ENCODE measurements around the gene UCN3.
"Not testable (repeated sequence)": the region's sequence is repeated elsewhere in the genome, so short reads cannot be mapped to it uniquely, and the experiment has no call there.

UCN3 gene

GRCh38 chr10:5402798-5403197 lies 38.0 kb downstream of the UCN3 start:
- Histone ChIP-seq H3K27me3 (ENCODE audit: control insufficient read depth, insufficient read depth, low read length, poor library complexity, severe bottlenecking) (no peaks in the 10 kb centered on the region), H3K27ac (ENCODE audit: insufficient read depth, low read depth, low read length, poor library complexity, severe bottlenecking) (no peak overlapping the region), H3K4me1 (ENCODE audit: control insufficient read depth, insufficient read depth, low read length) (no peaks in the 10 kb centered on the region), H3K4me3 (ENCODE audit: insufficient read depth, low read depth, low read length) (no peak overlapping the region), H3K9me3 (ENCODE audit: control insufficient read depth, low read length) (no peaks in the 10 kb centered on the region), H3K36me3 (ENCODE audit: control insufficient read depth, insufficient read depth, low read length) (no peaks in the 10 kb centered on the region)
- 88 to 93% methylated on average over 3 of the region's 3 CpGs for WGBS, 2 experiments

DNA sequence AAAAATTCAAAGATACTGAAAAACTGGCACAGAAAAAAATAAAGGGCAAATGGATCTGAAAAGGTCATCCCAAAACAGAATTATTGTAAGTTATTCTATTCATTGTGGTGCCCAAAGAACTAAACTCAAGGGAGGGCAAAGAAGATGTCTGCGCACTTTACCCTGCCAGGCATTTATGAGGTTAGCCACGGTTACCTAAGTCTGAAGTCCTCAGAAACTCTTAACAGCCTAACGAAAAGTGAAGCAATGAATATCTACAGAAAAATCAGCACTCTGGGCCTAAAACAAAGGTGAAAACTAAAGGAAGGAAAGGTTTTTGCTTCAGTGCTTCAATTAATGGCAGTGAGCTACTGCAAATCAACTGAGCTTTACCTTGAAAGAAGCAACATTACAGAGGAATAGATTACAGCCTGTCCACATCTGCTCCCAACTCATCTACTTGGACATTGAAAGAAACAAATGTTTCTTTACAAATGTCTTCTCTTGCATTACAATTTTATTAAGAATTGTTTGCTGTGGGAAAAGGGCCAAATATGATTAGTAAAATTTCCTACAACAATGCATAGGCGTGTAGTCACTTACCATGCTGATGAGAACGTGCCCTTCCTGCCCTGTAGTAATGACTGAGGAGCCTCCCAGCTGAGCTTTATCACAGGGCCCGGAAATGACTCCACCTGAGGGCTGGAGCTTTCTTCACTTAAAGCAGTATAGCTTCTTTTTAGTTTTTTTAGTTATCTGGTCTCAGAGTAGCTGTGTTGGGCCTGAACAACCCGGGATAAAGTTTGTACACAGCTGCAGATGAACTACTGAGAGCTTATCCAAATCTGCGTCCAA lies 39.7 kb downstream of the UCN3 start, which contains the start of gene TUBAL3:
TUBAL3 (minus strand) TSS at position 621 of the 834 bp plus-strand sequence; CDS start at position 585, 36 bp downstream.
- H3K27me3 ChIP-seq (ENCODE audit: control insufficient read depth, insufficient read depth, low read length, poor library complexity, severe bottlenecking) = no peaks in the 10 kb centered on the region
- H3K36me3 ChIP-seq (ENCODE audit: control insufficient read depth, insufficient read depth, low read length) = no peaks in the 10 kb centered on the region
- WGBS, 2 experiments = 87 to 88% methylated on average over 8 of the region's 8 CpGs
- no peak within 1 kb of the TSS for H3K27ac ChIP-seq (ENCODE audit: insufficient read depth, low read depth, low read length, poor library complexity, severe bottlenecking)
- H3K4me3 ChIP-seq (ENCODE audit: insufficient read depth, low read depth, low read length) = no peak within 1 kb of the TSS
- H3K4me1 ChIP-seq (ENCODE audit: control insufficient read depth, insufficient read depth, low read length) = no peaks in the 10 kb centered on the region
- H3K9me3 ChIP-seq (ENCODE audit: control insufficient read depth, low read length) = no peaks in the 10 kb centered on the region

GRCh38 chr10:5406918-5407317 lies 42.2 kb downstream of the UCN3 start:
- WGBS, 2 experiments = 73 to 80% methylated on average over 1 of the region's 1 CpG

DNA sequence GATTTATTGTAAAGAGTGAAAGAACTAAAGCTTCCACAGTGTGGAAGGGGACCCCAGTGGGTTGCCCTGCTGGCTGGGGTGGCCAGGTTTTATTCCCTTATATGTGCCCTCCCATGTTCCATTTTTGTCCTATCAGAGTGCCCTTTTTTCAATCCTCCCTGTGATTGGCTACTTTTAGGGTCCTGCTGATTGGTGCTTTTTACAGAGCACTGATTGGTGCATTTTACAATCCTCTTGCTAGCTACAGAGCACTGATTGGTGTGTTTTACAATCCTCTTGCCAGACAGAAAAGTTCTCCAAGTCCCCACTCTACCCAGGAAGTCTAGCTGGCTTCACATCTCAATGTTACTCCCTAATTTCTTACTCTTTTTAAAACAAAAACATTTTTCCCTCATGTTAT lies 46.0 kb downstream of the UCN3 start:
- H3K4me1 ChIP-seq (ENCODE audit: control insufficient read depth, insufficient read depth, low read length); H3K27me3 ChIP-seq (ENCODE audit: control insufficient read depth, insufficient read depth, low read length, poor library complexity, severe bottlenecking); H3K36me3 ChIP-seq (ENCODE audit: control insufficient read depth, insufficient read depth, low read length); H3K4me3 ChIP-seq (ENCODE audit: insufficient read depth, low read depth, low read length); H3K9me3 ChIP-seq (ENCODE audit: control insufficient read depth, low read length); H3K27ac ChIP-seq (ENCODE audit: insufficient read depth, low read depth, low read length, poor library complexity, severe bottlenecking): not testable (repeated sequence)

More at GRCh38 chr10:5406918-5407317, 42.2 kb downstream of the UCN3 start:
- no peaks in the 10 kb centered on the region for H3K4me1 ChIP-seq (ENCODE audit: control insufficient read depth, insufficient read depth, low read length)
- H3K4me3 ChIP-seq (ENCODE audit: insufficient read depth, low read depth, low read length) = no peak overlapping the region
- H3K36me3 ChIP-seq (ENCODE audit: control insufficient read depth, insufficient read depth, low read length) = no peaks in the 10 kb centered on the region
- H3K27ac ChIP-seq (ENCODE audit: insufficient read depth, low read depth, low read length, poor library complexity, severe bottlenecking) = no peak overlapping the region
- no peaks in the 10 kb centered on the region for H3K9me3 ChIP-seq (ENCODE audit: control insufficient read depth, low read length)
- no peaks in the 10 kb centered on the region for H3K27me3 ChIP-seq (ENCODE audit: control insufficient read depth, insufficient read depth, low read length, poor library complexity, severe bottlenecking)

DNA sequence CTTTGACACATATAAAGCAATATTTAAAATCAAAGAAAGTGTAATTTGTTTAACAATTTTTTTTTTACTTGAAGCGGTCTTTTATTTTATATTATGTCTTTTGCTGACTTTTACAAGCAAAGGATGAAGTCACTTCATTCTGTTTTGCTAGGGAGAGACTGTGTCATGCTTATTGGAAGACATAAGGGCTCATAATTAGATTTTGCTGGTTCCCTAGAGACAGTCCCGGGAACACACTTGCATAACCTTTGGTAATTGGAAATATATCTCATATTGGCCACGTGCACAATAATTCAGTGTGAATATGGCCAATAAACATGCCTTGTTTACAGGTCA lies 47.1 kb downstream of the UCN3 start:
- Histone ChIP-seq H3K4me3 (ENCODE audit: insufficient read depth, low read depth, low read length) (no peak overlapping the region), H3K36me3 (ENCODE audit: control insufficient read depth, insufficient read depth, low read length) (no peaks in the 10 kb centered on the region), H3K4me1 (ENCODE audit: control insufficient read depth, insufficient read depth, low read length) (peaks cover 10% of the 10 kb centered on the region), H3K27me3 (ENCODE audit: control insufficient read depth, insufficient read depth, low read length, poor library complexity, severe bottlenecking) (no peaks in the 10 kb centered on the region), H3K9me3 (ENCODE audit: control insufficient read depth, low read length) (no peaks in the 10 kb centered on the region), H3K27ac (ENCODE audit: insufficient read depth, low read depth, low read length, poor library complexity, severe bottlenecking) (no peak overlapping the region)
- WGBS, 2 experiments = 82 to 83% methylated on average over 3 of the region's 3 CpGs

DNA sequence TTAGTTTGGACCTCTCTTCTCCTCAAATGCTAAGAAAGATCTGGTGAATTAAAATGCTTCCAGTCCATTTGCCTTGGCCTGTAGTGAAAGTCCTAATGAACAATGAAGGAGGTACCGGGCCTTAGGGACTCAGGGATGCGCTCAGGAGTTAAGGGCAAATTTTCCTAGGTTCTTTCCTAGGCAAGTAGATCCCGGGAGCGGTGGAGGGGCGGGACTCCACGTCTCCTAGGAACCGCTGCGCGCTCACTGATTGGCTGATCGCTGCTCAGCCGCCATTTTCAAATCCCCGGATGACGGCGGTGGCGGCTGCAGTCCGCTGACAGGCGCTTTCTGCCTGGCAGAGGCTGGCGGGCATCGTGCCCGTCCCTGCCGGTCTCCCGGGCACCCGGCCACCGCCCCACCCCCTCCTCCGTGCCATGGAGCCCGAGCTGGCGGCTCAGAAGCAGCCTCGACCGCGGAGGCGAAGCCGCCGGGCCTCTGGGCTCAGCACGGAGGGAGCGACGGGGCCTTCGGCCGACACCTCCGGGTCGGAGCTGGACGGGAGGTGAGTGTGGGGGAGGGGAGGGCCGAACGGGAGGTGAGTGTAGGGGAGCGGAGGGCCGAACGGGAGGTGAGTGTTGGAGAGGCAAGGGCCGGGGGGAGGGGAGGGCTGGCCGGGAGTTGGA lies 47.6 kb downstream of the UCN3 start, which contains the start of gene NET1:
NET1 (plus strand) TSS at position 281 of the 665 bp plus-strand sequence; CDS start at position 417, 136 bp downstream.
- WGBS, 2 experiments = 0 to 1% methylated on average over 46 to 48 of the region's 48 CpGs
- no peaks in the 10 kb centered on the region for H3K27me3 ChIP-seq (ENCODE audit: control insufficient read depth, insufficient read depth, low read length, poor library complexity, severe bottlenecking)
- H3K36me3 ChIP-seq (ENCODE audit: control insufficient read depth, insufficient read depth, low read length) = no peaks in the 10 kb centered on the region
- H3K9me3 ChIP-seq (ENCODE audit: control insufficient read depth, low read length) = no peaks in the 10 kb centered on the region
- peak within 1 kb of the TSS; percentile 81 for H3K4me3 ChIP-seq (ENCODE audit: insufficient read depth, low read depth, low read length)
- H3K4me1 ChIP-seq (ENCODE audit: control insufficient read depth, insufficient read depth, low read length) = peaks cover 10% of the 10 kb centered on the region
- peak within 1 kb of the TSS; percentile 69 for H3K27ac ChIP-seq (ENCODE audit: insufficient read depth, low read depth, low read length, poor library complexity, severe bottlenecking)

GRCh38 chr10:5413012-5413938 lies 48.5 kb downstream of the UCN3 start:
- 17 to 18% methylated on average over 20 of the region's 20 CpGs for WGBS, 2 experiments
- no peaks in the 10 kb centered on the region for H3K9me3 ChIP-seq (ENCODE audit: control insufficient read depth, low read length)

DNA sequence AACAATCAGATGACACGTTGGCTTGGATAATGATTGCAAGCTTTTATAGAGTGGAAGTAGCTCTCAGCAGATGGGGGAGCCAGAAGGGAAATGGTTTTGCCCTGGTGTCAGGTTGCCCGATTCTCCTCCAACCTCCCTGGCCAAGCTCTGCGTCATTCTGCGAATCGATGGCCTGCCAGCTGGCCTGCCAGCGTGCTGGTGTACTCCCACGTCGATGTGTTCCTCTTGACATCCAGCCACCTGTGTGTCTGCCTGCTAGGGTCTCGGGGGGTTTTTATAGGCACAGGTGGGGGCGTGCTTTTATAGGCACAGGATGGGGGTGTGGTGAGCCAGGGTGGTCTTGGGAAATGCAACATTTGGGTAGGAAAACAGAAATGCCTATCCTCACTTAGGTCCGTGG lies 52.2 kb downstream of the UCN3 start:
- H3K4me1 ChIP-seq (ENCODE audit: control insufficient read depth, insufficient read depth, low read length) = peaks cover 10% of the 10 kb centered on the region
- no peak overlapping the region for H3K4me3 ChIP-seq (ENCODE audit: insufficient read depth, low read depth, low read length)
- no peak overlapping the region for H3K27ac ChIP-seq (ENCODE audit: insufficient read depth, low read depth, low read length, poor library complexity, severe bottlenecking)
- no peaks in the 10 kb centered on the region for H3K27me3 ChIP-seq (ENCODE audit: control insufficient read depth, insufficient read depth, low read length, poor library complexity, severe bottlenecking)
- H3K36me3 ChIP-seq (ENCODE audit: control insufficient read depth, insufficient read depth, low read length) = no peaks in the 10 kb centered on the region
- 73 to 79% methylated on average over 11 of the region's 11 CpGs for WGBS, 2 experiments
- no peaks in the 10 kb centered on the region for H3K9me3 ChIP-seq (ENCODE audit: control insufficient read depth, low read length)

More at GRCh38 chr10:5413012-5413938, 48.5 kb downstream of the UCN3 start:
- H3K27me3 ChIP-seq (ENCODE audit: control insufficient read depth, insufficient read depth, low read length, poor library complexity, severe bottlenecking) = no peaks in the 10 kb centered on the region
- H3K4me1 ChIP-seq (ENCODE audit: control insufficient read depth, insufficient read depth, low read length) = peaks cover 10% of the 10 kb centered on the region
- H3K27ac ChIP-seq (ENCODE audit: insufficient read depth, low read depth, low read length, poor library complexity, severe bottlenecking) = no peak overlapping the region
- no peaks in the 10 kb centered on the region for H3K36me3 ChIP-seq (ENCODE audit: control insufficient read depth, insufficient read depth, low read length)
- peak overlapping the region; percentile 81 for H3K4me3 ChIP-seq (ENCODE audit: insufficient read depth, low read depth, low read length)

DNA sequence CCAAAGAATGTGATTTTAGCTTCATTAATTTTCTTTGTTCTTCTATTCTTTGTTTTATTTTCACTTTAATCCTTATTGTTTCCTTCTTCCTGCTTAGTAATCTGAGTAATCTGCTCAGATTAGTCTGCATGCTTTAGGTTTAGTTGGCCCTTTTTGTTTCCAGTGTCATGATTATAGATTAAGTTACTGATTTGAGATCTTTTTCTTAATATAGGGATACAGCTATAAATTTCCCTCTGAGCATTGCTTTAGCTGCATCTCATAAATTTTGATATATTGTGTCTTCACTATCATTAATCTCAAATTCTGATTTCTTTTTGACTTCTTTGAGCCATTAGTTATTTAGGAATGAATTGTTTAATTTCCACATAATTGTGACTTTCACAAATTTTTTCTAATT lies 53.8 kb downstream of the UCN3 start:
- Histone ChIP-seq H3K9me3 (ENCODE audit: control insufficient read depth, low read length) (no peaks in the 10 kb centered on the region), H3K4me1 (ENCODE audit: control insufficient read depth, insufficient read depth, low read length) (peaks cover 10% of the 10 kb centered on the region), H3K36me3 (ENCODE audit: control insufficient read depth, insufficient read depth, low read length) (no peaks in the 10 kb centered on the region), H3K4me3 (ENCODE audit: insufficient read depth, low read depth, low read length) (no peak overlapping the region), H3K27me3 (ENCODE audit: control insufficient read depth, insufficient read depth, low read length, poor library complexity, severe bottlenecking) (no peaks in the 10 kb centered on the region), H3K27ac (ENCODE audit: insufficient read depth, low read depth, low read length, poor library complexity, severe bottlenecking) (no peak overlapping the region)

Data from ectodermal cell (in vitro differentiated cells).